Fibroblast of lung (primary cell): ENCODE data around the gene FBL. TPM values are rescaled to one million over a fixed set of nuclear protein-coding genes. Genes with fewer than 3 reads are reported as not detected.
A peak's percentile ranks its signal among the peaks of the same experiment; 100 is the strongest.
"Not testable (repeated sequence)": the region's sequence is repeated elsewhere in the genome, so short reads cannot be mapped to it uniquely, and the experiment has no call there.

Experiments used
- DNase-seq, 2 donors: peaks; one replicate each; pipeline versions ENCODE4 v3.0.0 to v3.0.0-alpha.2; 2010; ENCODE audit warnings: low read depth in 2 of 2
- H2AFZ ChIP-seq: 2 replicates; pipeline ENCODE4 v1.5.1; 2012; ENCODE audit warnings: low read length, control low read depth, inconsistent platforms
- H3K27ac ChIP-seq: 2 replicates; pipeline ENCODE4 v1.5.1; 2011; ENCODE audit warnings: low read length, control low read depth; ENCODE audit not compliant: insufficient read depth
- H3K27me3 ChIP-seq: 2 replicates; pipeline ENCODE4 v1.5.1; 2011; ENCODE audit warnings: mild to moderate bottlenecking, low read length; ENCODE audit not compliant: control insufficient read depth, insufficient read depth
- H3K36me3 ChIP-seq: 2 replicates; pipeline ENCODE4 v1.5.1; 2011; ENCODE audit warnings: low read length; ENCODE audit not compliant: control insufficient read depth, insufficient read depth
- H3K4me1 ChIP-seq: 2 replicates; pipeline ENCODE4 v1.5.1; 2011; ENCODE audit warnings: low read length; ENCODE audit not compliant: control insufficient read depth, insufficient read depth; ENCODE audit errors: extremely low read depth
- H3K4me2 ChIP-seq: 2 replicates; pipeline ENCODE4 v1.5.1; 2011; ENCODE audit warnings: low read length, control low read depth; ENCODE audit not compliant: insufficient read depth; ENCODE audit errors: extremely low read depth
- H3K4me3 ChIP-seq, 4 experiments: fragments of 200-600 bp in 1 of 4; sonication (generic) in 1 of 4; replicated peaks in 1 of 4; 2 replicates each; pipeline ENCODE4 v1.5.1; 2011 to 2016; ENCODE audit warnings: low read length in 4 of 4, low read depth in 3 of 4, mild to moderate bottlenecking in 3 of 4, control low read depth in 2 of 4, inconsistent platforms in 1 of 4, mixed read lengths in 1 of 4; ENCODE audit not compliant: insufficient read depth in 1 of 4; ENCODE audit errors: control extremely low read depth in 1 of 4
- H3K79me2 ChIP-seq: 2 replicates; pipeline ENCODE4 v1.5.1; 2012; ENCODE audit warnings: mild to moderate bottlenecking, low read length, inconsistent platforms; ENCODE audit not compliant: control insufficient read depth, insufficient read depth
- H3K9ac ChIP-seq: 2 replicates; pipeline ENCODE4 v1.5.1; 2011; ENCODE audit warnings: mild to moderate bottlenecking, low read length, control low read depth; ENCODE audit not compliant: insufficient read depth
- H3K9me3 ChIP-seq: 2 replicates; pipeline ENCODE4 v1.5.1; 2012; ENCODE audit warnings: low read depth, low read length; ENCODE audit not compliant: control insufficient read depth, insufficient read depth
- H4K20me1 ChIP-seq: 2 replicates; pipeline ENCODE4 v1.5.1; 2011; ENCODE audit warnings: low read length; ENCODE audit not compliant: control insufficient read depth, insufficient read depth; ENCODE audit errors: extremely low read depth
- CTCF ChIP-seq, 2 donors: IDR thresholded peaks in 1 of 2; conservative IDR thresholded peaks in 1 of 2; 1 replicate in 1 of 2; 2 replicates in 1 of 2; pipeline ENCODE4 v1.5.1; 2011 to 2012; ENCODE audit warnings: low read length in 2 of 2, control low read depth in 1 of 2, inconsistent platforms in 1 of 2, low read depth in 1 of 2, mild to moderate bottlenecking in 1 of 2
- EZH2 ChIP-seq: IDR thresholded peaks from 2 replicates; pipeline ENCODE4 v1.5.1; 2012; ENCODE audit warnings: low read length, control low read depth, mild to moderate bottlenecking; ENCODE audit errors: missing control alignments
- polyA minus RNA-seq: library from RNA; depleted of rRNA, polyadenylated mRNA; stranded (reverse); fragments of >200 nt; gene quantifications from 2 replicates; pipeline ENCODE4 v1.2.3, GENCODE V29; 2011; ENCODE audit warnings: low replicate concordance
- polyA plus RNA-seq, 2 donors: library from polyadenylated mRNA; depleted of rRNA in 1 of 2; stranded (reverse) in 1 of 2; unstranded in 1 of 2; fragments of >200 nt; gene quantifications; 2 replicates each; pipeline ENCODE4 v1.2.1, GENCODE V29; 2011 to 2012; ENCODE audit warnings: missing spikeins in 1 of 2
- total RNA-seq: library from RNA; depleted of rRNA; stranded (reverse); fragments of >200 nt; gene quantifications from 2 replicates; pipeline ENCODE4 v1.2.1, GENCODE V29; 2014

The FBL gene
- total RNA-seq, result 127 and 137 TPM in 2 replicates
- 177 and 320 TPM in 2 replicates for polyA plus RNA-seq
- 183 and 284 TPM in 2 replicates for polyA plus RNA-seq (2012)
- polyA minus RNA-seq, result 591 and 953 TPM in 2 replicates

- H3K4me3 ChIP-seq, result peak within 1 kb of the TSS; percentile 57 to 90 (median 70)
- DNase-seq, result peak; percentile 79 to 90
- H3K36me3 ChIP-seq, result no peaks in the 10 kb centered on the region
- H4K20me1 ChIP-seq, result no peaks in the 10 kb centered on the region
- H2AFZ ChIP-seq, result peak within 1 kb of the TSS; percentile 89
- H3K27me3 ChIP-seq, result no peaks in the 10 kb centered on the region
- H3K4me1 ChIP-seq, result peaks cover 12% of the 10 kb centered on the region
- peak within 1 kb of the TSS; percentile 43 for H3K9ac ChIP-seq
- H3K79me2 ChIP-seq, result peaks cover 44% of the 10 kb centered on the region
- peak within 1 kb of the TSS; percentile 61 for H3K27ac ChIP-seq
- TF ChIP-seq EZH2 (no peak), CTCF (conservative IDR thresholded peaks at IDR 0.05 in 1 of 2, IDR thresholded peaks at IDR 0.05 in 1 of 2; ENCODE audit: low read depth in 1 of 2, low read length in 2 of 2) (no peak)
- peak within 1 kb of the TSS; percentile 94 for H3K4me2 ChIP-seq
- H3K9me3 ChIP-seq, result no peaks in the 10 kb centered on the region
Measured at GRCh38 chr19:39845933-39846677, at the start of gene FBL. Gene FBL, minus strand, starts transcription at chr19:39846379. Its CDS starts 79 bp downstream, at chr19:39846300.

GRCh38 chr19:39895096-39895495, 48.9 kb upstream of the FBL start:
- not testable (repeated sequence) for H3K9me3 ChIP-seq, H3K27ac ChIP-seq, H3K27me3 ChIP-seq, DNase-seq, H3K79me2 ChIP-seq, H4K20me1 ChIP-seq, H3K36me3 ChIP-seq, H3K9ac ChIP-seq, H3K4me1 ChIP-seq, H2AFZ ChIP-seq, H3K4me3 ChIP-seq, H3K4me2 ChIP-seq

- not testable (repeated sequence) for H3K4me3 ChIP-seq, H3K27me3 ChIP-seq, H3K4me1 ChIP-seq, H2AFZ ChIP-seq, H3K9ac ChIP-seq, H3K36me3 ChIP-seq, H4K20me1 ChIP-seq, H3K27ac ChIP-seq, DNase-seq, H3K79me2 ChIP-seq, H3K9me3 ChIP-seq, H3K4me2 ChIP-seq
Measured at GRCh38 chr19:39894236-39894606, 48.0 kb upstream of the FBL start.

GRCh38 chr19:39893366-39894235, 47.4 kb upstream of the FBL start:
- not testable (repeated sequence) for H3K4me3 ChIP-seq, H3K79me2 ChIP-seq, H3K4me1 ChIP-seq, DNase-seq, H3K27me3 ChIP-seq, H3K4me2 ChIP-seq, H3K9ac ChIP-seq, H2AFZ ChIP-seq, H3K9me3 ChIP-seq, H3K27ac ChIP-seq, H3K36me3 ChIP-seq, H4K20me1 ChIP-seq

- H3K4me1 ChIP-seq, H3K9me3 ChIP-seq, H3K27me3 ChIP-seq, H3K4me3 ChIP-seq, DNase-seq, H4K20me1 ChIP-seq, H3K4me2 ChIP-seq, H3K27ac ChIP-seq, H3K36me3 ChIP-seq, H3K79me2 ChIP-seq, H2AFZ ChIP-seq, H3K9ac ChIP-seq: not testable (repeated sequence)
Measured at GRCh38 chr19:39892506-39892902, 46.3 kb upstream of the FBL start.
